Stimulated activated CD4-positive, alpha-beta T cell treated with anti-CD3 and anti-CD28 coated beads, Interleukin-4, amount 100 ng/mL, for 48 hours (primary cell): ENCODE results near the gene PHF21A.
"Not testable (repeated sequence)": the region's sequence is repeated elsewhere in the genome, so short reads cannot be mapped to it uniquely, and the experiment has no call there.

Experiments
- DNase-seq, 2 donors: peaks; one replicate each; pipeline ENCODE4 v3.0.0-alpha.2; 2020; ENCODE audit warnings: low read depth in 2 of 2

Gene PHF21A

DNA sequence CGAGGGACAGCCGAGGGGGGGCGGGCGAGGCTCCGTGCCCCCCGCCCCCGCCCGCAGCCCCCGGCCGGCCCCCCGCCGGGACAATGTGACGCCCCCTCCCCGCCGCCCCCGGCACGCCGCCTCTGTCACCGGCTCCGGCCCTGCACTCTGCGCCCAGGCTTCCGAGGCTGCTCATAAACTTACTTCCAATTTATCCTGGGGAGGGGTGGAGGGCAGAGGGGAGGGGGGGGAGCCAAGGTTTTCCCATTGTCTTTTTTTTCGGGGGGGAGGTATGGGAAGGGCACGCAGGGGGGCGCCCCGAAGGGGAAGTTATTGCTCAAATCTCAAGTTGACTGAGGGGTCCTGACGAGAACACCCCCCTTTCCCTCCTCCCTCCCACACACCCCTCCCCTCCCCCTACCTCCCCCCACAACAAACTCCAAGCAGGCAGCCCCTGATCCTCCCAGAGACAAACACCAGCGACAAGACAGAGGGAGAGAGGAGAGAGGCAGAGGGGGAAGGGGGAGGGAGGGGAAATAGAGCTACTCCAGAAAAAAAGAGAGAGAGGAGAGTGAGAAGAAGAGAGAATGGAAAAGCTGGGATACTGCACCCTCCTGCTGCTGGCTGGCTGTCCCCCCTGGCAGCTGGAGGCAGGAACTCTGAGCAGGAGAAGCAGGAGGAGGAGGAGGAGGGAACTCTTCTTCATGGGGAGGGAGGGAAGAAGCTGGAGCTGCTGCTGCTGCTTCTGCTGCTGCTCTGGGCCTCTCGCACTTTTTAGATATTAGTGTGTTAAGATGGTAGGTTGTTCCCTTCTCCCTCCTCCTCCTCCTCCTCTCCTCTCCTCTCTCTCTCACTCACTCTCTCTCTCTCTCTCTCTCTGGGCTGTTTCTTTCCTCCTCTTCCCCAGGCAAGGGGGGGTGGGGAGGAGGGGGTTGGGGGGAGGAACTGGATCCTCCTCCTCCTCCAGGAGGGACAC, 631 bp downstream of the PHF21A start:
- peak in 1 of 2 donors; percentile 12 for DNase-seq

DNA sequence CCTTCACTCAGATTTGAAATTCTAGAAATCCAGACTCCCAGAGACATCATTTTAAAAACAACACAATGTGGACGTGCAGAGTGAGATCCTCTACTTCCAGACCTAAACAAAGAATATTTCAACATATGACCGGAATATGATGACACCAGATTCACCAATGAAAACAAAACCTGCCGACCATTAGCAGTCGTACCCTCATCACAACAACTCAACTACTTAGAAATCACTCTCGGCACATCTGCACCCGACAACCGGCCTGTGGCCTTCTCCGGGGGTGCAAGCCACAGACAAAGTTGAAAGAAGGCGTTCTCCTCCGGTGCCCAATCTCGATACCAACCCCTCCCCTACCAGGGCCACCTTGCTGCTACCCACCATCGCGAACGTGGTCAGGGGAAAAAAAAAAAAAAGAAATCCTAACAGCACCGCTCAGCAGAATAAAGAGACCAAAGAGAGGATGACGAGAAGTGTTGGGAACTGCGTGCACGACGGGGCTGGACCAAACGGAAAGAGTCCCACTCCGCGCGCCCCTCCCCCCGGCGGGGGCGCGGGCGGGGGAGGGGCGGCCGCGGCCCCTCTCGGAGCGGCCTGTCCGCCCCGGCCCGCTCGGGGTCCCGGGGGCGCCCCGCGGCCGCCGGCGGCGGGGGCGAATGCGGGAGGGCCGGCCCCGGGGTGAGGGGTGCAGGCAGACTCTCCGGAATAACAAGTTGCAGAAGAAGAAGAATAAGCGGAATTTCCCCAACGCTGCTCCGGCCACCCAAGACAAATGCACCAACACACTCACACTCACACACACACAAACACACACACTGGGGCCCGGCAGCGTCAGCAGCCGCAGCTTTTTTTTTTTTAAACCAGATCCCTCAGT, 1.7 kb downstream of the PHF21A start:
- peak; percentile 15 to 39 for DNase-seq

DNA sequence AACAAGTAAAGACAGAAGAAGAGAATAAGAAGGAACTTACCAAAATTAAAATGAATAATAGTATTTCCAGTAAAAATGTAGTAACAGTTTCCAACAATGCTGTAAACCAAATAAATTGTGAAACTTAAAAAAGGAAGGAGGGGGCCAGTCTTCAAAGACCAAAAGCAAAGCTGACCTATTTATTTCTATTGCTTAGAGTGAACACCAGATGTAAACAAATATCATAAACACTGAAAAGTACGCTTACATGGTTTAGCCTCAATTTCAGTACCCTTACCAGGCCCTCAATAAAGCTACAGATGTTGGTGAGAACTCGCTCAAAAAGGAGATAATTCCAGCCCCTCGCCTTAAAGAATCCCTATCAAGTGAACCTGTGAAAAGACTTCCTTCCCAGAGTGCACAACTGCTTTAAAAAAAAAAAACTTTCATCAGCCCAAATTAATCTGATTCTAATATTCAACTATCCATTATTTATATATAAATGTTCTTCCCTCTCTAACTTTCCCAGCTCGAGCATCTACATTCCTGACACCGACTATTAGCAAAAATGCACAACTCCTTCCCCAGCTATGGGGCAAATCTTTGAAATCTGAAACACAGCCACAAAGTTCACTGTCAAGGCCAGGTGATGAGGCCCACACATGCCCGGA, 2.4 kb downstream of the PHF21A start:
- DNase-seq: no peak

DNA sequence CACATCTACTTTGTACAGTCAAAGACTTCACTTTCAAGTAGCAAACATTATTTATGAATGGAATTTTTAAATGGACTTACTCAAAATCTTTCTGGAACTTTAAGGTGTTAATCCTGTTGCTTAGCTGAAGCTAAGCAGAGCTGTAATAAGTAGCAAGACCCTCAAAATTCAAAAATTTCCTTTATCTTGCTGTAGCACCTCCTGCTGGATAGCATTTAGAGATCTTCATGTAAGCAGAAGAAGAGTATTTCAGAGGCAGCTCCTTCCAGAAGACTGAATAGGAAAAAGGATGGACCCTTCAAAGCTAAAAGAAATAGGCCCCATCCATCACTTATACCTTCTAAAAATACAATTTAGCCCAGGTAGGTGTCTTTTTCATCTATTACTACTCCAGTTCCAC, 3.4 kb downstream of the PHF21A start:
- no peak for DNase-seq

DNA sequence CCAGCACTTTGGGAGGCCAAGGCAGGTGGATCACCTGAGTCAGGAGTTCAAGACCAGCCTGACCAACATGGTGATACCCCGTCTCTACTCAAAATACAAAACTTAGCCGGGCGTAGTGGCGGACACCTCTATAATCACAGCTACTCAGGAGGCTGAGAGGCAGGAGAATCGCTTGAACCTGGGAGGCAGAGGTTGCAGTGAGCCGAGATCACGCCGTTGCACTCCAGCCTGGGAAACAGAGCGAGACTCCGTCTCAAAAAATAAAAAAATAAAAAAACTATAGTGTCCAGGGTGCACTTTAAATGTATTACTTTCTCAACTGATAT, 4.6 kb downstream of the PHF21A start:
- DNase-seq: not testable (repeated sequence)

DNA sequence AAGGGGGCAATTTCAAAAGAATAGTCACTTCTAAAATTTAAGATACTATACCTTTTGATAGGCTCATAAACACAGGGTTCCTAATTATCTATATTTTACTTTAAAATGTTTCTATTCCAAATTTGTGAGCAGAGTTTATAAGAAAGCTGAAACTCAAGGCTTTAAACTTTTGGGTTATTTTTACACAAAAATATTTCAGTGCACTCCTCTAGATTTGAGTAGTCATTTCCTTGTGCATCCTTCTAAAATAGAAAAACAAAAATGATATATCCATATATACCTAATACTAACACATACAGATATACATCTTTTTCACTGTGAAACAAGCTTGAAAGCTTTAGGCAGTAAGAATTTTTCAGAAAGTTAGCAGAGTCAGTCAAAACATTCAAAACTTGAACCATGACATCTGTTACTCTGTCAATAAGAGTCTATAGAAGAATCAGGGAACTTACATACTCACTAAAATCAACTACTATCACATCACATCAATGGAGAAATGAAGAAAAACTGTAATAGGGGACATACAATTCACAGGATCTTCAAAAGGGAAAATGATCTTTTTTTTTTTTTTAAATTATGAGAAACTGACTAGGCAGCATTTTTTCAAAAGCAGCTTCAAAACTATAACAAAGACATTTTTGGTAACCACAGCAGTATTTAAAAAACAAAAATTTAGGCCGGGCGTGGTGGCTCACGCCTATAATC, 5.1 kb downstream of the PHF21A start:
- no peak for DNase-seq

DNA sequence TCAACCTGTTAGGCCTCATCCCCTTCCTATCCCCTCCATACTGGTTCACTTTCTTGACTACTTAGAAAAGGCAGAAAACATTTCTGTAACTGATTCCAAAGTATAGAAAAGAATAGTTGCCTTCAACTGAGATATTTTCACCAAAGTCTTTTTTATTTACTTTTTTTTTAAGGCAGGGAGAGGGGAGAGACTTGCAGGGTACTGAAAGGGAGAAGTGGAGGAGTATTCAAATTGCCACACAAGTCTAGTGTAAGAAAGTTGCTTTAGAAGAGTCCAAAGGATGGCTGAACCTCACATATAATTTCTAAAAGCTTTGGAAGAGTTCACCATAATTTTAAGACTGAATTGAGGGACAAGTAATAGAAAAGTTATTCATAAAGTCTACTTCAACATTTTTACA, 6.3 kb downstream of the PHF21A start:
- no peak for DNase-seq

DNA sequence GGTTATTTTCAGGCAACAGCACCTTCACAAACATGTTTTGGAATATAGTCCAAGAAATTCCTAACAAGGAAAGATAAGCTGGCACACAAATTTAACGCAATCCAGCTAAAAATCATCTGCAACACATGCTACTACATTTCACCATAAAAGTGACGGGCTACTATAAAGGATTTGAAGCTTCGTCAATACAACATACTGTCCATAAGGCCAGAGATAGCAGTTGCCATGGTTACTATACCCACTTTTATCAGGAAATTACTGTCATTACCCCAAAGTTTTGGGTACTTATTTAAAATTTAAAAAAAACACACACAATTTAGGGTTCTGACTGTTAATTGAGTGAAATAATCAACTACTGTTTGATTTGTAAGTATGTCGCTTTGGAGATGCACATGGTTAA, 6.9 kb downstream of the PHF21A start:
- DNase-seq: no peak

DNA sequence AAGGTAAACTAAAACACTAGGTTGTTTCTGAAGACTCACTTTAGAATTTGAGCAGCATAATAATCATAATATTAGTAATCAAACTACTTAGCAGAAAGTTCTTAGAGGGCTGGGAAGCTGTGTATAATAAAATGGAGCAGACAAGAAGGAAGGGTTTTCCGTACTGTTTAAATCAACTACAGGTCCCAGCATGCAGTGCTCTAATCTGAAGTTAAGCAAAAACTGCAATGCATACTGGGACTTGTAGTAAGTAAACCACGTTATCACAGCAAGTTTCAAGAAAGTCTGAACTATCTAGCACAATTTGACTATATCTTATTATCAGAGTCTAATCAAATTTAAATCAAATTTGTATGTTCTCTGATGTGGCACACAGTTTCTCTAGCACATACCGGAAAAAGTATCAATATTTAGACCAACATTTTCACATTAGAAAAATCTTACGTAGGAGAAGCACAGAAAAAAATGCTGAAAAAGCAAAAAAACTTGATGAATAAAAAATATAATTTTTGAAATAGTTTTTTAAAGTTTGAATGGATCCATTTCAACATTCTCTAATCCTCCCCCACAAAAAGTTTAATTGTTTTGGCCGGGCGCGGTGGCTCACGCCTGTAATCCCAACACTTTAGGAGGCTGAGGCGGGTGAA, 8.2 kb downstream of the PHF21A start:
- no peak for DNase-seq

DNA sequence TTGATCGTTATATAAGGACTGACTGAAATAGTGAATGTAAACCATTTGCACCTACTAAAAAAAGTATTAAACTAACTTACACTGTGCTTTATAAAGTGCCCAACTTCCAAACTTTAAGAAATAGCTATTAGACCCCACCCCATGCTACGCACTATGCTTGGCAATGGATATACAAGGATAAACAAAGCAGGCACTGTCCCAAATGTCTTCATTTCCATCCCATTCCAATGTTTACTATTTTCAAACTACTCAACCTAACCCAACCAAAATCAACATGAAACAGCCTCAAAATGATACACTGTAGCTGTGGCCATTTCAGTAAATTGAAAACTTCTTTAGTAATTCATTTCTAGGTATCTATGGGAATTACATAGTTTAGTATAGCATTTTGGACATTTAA, 12.5 kb downstream of the PHF21A start:
- no peak for DNase-seq

DNA sequence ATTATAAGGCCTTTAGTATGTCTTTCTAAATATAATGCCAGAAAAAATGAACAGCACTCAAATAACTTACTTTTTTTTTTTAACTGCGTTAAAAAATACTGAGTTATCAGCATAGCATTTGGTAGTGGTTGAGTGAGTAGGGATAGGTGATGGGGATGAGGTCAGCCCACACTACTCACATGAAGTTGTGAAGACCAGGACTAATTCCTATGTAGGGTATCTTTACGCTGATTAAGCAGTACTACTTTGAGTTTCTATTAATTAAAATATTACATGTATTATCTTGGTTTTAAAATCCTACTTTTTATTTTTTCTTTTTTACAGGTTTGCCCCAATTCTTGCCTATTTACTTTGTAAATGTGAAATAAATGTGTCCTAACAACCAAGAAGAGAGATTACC, 13.5 kb downstream of the PHF21A start:
- no peak for DNase-seq

DNA sequence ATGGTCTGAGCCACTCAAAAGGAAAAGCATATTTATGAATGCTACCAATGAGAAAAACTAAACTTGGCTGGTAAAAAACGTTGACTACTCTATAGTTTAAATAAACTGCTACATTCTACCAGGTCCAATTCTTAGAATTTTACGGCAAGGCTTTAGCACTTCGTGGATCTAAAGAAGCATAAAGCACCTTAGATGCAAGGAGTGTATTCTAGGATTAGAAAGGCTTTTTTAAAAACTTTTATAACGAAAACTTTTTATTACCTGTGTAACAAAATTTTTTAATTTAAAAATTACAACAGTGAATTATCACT, 13.9 kb downstream of the PHF21A start:
- no peak for DNase-seq

DNA sequence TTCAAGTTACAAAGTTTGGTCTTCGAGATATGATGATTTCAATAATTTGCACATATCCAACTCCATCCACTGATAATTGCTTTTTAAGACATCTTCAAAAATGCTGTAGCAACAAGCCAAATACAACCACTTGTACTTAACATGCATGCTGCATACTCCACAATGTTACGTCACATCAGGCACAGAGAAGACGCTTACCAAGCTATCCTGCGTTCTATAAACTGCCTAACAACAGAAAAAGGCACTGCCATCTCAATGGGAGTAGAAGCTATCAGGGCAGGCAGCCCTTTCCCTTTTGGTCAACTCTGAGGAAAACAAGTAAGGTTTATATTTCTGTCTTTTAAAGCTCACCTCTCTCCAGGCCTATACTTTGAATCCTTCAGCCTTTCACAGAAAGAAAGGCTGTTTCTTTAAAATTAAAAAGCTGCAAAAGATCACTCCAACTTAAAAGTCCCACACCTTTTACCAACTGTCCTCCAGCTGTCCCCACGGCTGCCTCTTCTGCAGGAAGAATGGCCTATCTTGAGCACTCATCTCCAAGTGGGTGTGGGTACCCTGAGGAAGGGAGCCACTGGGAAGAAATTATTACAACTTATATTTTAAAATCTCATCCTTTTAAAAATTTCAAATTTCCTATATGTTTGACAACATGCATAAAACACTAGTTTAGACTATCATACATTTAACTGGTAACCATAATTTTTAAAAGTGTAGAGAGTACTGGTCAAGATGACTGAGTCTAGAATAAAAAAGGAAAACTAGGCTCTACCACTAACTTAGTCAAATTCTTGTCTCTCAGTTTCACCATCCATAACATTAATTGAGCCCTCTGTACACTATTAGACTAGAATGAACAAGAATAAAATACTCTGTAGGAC, 14.5 kb downstream of the PHF21A start:
- no peak for DNase-seq

DNA sequence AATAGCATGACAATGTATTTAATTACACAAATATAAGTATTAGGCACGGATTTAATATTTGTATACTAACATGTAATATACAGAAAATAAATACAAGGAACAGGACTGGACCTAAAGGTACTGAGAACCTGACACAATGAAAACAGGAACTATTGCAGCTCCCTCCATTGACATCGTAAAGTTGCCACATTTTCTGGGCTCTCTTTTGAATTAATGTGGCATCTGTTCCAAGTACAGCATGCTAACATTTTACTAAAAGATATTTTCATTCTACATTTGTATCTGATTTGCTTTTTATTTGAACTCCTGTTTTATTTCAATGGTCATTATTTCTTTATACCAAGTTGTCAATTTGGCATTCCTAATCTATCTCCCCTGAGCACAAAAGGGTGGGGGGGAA, 15.3 kb downstream of the PHF21A start:
- DNase-seq: no peak

DNA sequence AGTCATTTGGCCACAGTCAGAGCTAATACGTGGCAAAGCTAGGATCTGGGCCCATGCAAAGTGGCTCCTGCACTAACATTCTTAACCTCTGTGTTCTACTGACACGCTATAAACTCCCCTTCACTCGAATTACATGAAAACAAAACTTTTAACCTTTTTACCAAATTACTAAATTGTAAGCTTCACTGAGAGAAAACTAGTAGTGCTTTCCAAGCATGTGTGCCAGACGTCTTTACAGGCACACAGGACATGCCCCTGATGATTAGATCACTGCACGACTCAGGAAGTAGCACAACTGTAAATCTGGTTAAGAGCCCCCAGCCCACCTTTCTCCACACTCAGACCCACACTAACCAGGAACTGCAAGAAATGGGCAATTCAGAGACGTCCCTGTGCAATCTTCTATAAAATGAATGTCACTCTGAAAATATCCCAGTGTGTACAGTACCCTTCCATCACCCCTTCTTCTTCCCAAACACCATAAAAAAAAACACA, 16.1 kb downstream of the PHF21A start:
- no peak for DNase-seq

DNA sequence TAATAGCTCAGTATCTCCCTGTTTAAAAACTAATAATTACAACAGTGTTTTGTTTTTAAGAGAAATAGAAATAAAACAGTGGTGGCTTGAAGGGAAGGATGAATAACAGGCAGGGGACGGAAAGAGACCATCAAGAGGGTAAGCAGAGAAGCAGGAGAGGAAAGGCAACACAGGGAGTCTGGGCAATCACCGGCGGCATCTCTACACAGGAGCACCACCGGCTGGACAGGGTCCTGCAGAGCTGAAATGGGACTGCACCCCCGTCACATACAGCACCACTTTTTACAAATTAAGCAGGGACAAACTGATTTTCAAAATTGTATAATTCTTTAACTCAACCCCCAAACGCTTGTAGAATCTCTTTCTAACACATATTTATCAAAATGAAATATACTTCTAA, 18.4 kb downstream of the PHF21A start:
- no peak for DNase-seq

DNA sequence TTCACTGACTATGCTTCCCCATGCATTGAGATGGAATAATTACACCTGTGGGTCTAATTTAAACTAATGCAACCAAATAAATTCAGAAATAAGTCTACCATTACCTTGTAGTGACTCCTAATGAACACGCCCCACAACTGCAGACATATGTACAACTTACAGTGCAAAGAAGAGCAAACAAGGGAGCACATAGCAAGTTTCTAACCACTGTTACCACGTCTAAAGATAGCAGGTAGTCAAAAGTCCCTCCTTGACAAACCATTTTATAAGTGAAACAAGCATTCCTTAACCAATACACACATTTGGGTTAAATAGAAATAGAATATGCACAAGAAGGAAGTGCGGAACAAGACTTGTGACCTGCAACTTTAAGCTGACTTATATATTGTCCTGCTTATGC, 20.6 kb downstream of the PHF21A start:
- DNase-seq: no peak

DNA sequence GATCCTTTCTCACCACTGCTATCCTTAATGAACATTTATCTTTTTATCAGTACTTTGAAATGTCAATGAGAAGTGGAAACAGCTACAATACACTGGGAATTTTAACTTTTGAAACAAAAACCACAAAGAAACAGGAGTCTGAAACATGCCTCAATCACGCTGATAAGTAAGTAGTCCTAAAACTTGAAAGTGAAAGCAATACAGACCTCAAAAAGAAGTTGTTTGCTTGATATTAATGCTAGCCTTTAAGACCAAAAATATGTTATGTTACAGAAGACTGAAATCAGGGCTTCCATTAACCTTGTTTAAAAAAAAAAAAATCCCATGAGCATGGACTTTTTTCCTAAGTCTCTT, 21.3 kb downstream of the PHF21A start:
- DNase-seq: no peak

DNA sequence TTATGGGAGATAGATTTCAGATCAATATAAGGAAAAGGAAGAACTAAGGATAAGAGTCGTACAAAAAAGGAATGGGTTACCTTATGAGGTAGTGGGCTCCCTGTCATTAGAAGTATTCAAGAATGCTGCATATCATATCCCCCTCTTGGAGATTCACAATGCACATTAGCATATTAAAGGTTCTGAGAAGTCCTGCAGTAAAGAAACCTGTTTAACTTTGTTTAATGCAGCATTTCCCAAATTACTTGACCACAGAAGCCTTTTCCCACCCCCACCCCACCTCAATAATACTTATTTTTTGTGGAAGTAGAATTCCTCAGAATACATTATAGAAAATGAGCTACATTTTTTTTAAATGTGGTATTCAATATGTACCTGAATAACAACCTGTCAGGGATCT, 30.9 kb downstream of the PHF21A start:
- no peak for DNase-seq

DNA sequence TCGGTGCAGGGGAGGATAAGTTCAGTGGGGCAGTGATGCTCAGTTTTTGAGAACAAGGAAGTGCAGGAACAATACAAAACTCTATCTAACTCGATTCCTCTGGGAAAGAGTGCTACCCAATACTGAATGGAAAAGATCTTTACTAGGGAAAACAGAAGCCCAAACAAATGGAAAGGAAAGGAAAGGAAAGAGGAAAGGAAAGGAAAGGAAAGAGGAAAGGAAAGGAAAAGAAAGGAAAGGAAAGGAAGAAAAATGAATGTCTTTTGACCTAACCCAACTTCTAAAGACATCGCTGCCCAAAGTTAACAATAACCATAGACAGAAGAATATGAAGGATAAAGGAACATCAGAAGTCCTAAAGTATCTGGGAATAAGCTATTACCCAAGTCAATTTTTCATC, 41.6 kb downstream of the PHF21A start:
- DNase-seq: no peak
